HG03558 (cell line): ENCODE data around the gene RAMP3.
A peak's percentile ranks its signal among the peaks of the same experiment; 100 is the strongest.
"Not testable (repeated sequence)": the region's sequence is repeated elsewhere in the genome, so short reads cannot be mapped to it uniquely, and the experiment has no call there.

Source experiments
- ATAC-seq: cut with Tn5 transposase; IDR thresholded peaks from one replicate; pipeline ENCODE4 v1.9.1; 2021; ENCODE audit warnings: moderate number of reproducible peaks; ENCODE audit not compliant: unreplicated experiment; ENCODE audit errors: extremely low read depth

RAMP3 gene

GRCh38 chr7:45157653-45158401 lies at the start of gene RAMP3:
Gene RAMP3 (plus strand): TSS chr7:45157791. CDS start chr7:45157829, 38 bp downstream.
- ATAC-seq, result no peak

- no peak for ATAC-seq
Observed at GRCh38 chr7:45108863-45109262, 48.7 kb upstream of the RAMP3 start.

- peak; percentile 88 for ATAC-seq
Observed at GRCh38 chr7:45111298-45112223, 46.0 kb upstream of the RAMP3 start, which contains the start of gene TBRG4. Gene TBRG4 (minus strand): TSS chr7:45111697. CDS start chr7:45109237, 2,460 bp downstream.

GRCh38 chr7:45112648-45113047 lies 44.9 kb upstream of the RAMP3 start:
- no peak for ATAC-seq

GRCh38 chr7:45114257-45114656 lies 43.3 kb upstream of the RAMP3 start:
- ATAC-seq, result not testable (repeated sequence)

GRCh38 chr7:45114926-45115325 lies 42.7 kb upstream of the RAMP3 start:
- no peak for ATAC-seq

GRCh38 chr7:45116048-45116447 lies 41.5 kb upstream of the RAMP3 start:
- ATAC-seq, result no peak

GRCh38 chr7:45117582-45117981 lies 40.0 kb upstream of the RAMP3 start:
- no peak for ATAC-seq

GRCh38 chr7:45118292-45118691 lies 39.3 kb upstream of the RAMP3 start:
- no peak for ATAC-seq

- ATAC-seq, result no peak
Observed at GRCh38 chr7:45118889-45119331, 38.7 kb upstream of the RAMP3 start.

- ATAC-seq, result no peak
Observed at GRCh38 chr7:45119550-45119949, 38.0 kb upstream of the RAMP3 start.

- no peak for ATAC-seq
Observed at GRCh38 chr7:45122975-45123860, 34.4 kb upstream of the RAMP3 start.

- no peak for ATAC-seq
Observed at GRCh38 chr7:45123913-45124710, 33.5 kb upstream of the RAMP3 start.

- ATAC-seq, result no peak
Observed at GRCh38 chr7:45125193-45125904, 32.2 kb upstream of the RAMP3 start.

GRCh38 chr7:45126201-45126600 lies 31.4 kb upstream of the RAMP3 start:
- no peak for ATAC-seq

GRCh38 chr7:45126920-45127319 lies 30.7 kb upstream of the RAMP3 start:
- ATAC-seq, result no peak

- ATAC-seq, result no peak
Observed at GRCh38 chr7:45129181-45129800, 28.3 kb upstream of the RAMP3 start.

GRCh38 chr7:45129906-45130305 lies 27.7 kb upstream of the RAMP3 start:
- no peak for ATAC-seq
